DOHH2 (cell line): Measurements from ENCODE around the gene NOL9.

Experiments used
- CTCF ChIP-seq: fragments of 200-600 bp; sonication (generic); IDR thresholded peaks from one replicate; pipeline ENCODE4 v1.5.1; 2014; ENCODE audit warnings: antibody characterized with exemption, mild to moderate bottlenecking, low read depth, low read length; ENCODE audit not compliant: poor library complexity, severe bottlenecking
- EZH2phosphoT487 ChIP-seq: fragments of 200-600 bp; sonication (generic); IDR thresholded peaks from 2 replicates; pipeline ENCODE4 v1.6.1; 2017; ENCODE audit warnings: borderline replicate concordance, mild to moderate bottlenecking, antibody characterized with exemption, low read length, moderate library complexity, mixed read lengths

GRCh38 chr1:6581561-6582305 is 27.4 kb upstream of the NOL9 start:
- TF ChIP-seq CTCF (no peak), EZH2phosphoT487 (no peak)
